Measurements from ENCODE around the gene ACADSB.

The ACADSB gene

DNA sequence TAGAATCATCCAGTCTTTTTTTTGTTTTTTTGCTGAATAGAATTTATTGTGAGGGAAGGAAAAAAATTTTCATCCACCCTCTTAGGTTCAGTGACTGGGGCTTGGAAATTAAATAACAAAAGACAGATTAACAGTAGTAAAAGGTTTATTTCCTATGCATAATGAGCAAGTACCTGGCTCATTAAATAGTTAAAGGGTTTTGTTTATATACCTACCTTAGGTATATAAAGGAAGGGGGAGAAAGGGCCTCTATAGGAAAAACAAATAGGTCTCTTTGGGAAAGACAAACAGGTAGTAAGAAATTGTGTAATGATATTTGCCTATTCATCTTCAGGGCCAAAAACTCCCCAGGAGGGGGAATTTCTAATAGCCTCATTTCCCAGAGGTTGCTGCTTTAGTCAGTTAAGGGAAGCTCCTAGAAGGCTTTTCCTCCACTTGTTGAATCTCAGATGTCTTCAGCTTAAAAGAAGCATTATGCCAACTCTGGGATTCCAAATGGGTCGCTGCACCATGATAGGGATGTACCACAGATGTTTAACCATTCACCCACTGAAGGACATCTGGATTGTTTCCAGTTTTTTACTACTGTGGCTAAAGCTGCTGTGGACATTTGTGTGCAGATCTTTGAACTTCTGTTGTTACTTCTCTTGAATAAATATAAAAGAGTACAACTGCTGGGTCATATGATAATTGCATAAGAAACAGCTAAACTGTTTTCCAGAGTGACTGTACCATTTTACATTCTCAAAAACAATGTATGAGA, 11.3 kb downstream of the ACADSB start:
- TF ChIP-seq, protein P1, sequence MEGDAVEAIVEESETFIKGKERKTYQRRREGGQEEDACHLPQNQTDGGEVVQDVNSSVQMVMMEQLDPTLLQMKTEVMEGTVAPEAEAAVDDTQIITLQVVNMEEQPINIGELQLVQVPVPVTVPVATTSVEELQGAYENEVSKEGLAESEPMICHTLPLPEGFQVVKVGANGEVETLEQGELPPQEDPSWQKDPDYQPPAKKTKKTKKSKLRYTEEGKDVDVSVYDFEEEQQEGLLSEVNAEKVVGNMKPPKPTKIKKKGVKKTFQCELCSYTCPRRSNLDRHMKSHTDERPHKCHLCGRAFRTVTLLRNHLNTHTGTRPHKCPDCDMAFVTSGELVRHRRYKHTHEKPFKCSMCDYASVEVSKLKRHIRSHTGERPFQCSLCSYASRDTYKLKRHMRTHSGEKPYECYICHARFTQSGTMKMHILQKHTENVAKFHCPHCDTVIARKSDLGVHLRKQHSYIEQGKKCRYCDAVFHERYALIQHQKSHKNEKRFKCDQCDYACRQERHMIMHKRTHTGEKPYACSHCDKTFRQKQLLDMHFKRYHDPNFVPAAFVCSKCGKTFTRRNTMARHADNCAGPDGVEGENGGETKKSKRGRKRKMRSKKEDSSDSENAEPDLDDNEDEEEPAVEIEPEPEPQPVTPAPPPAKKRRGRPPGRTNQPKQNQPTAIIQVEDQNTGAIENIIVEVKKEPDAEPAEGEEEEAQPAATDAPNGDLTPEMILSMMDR (conservative IDR thresholded peaks at IDR 0.05; ENCODE audit: low read depth, low read length) = no peak
- no peak overlapping the region for H3K4me3 ChIP-seq (ENCODE audit: low read length)
- no peak for DNase-seq (ENCODE audit: low read depth)

DNA sequence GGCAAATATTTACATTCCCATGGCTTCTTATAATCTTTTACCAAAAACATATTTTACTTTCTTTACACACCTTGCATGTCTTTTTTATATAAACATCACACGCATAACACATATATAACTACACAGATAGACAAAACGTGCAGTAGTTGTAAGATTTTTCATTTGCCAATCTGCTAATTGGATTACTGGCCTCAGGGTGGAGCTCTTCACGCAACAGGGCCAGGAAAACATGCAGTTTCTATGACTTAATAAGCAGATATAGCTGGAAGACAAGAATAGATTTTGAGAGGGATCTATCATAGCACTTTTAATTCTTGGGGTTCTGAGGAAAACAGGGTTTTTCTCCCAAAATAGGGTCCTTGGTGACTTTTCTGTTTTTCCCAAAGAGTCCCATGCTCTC, 12.7 kb downstream of the ACADSB start:
- TF ChIP-seq, protein P1 (conservative IDR thresholded peaks at IDR 0.05; ENCODE audit: low read depth, low read length) = peak; percentile 69
- no peak overlapping the region for H3K4me3 ChIP-seq (ENCODE audit: low read length)
- DNase-seq (ENCODE audit: low read depth) = no peak

DNA sequence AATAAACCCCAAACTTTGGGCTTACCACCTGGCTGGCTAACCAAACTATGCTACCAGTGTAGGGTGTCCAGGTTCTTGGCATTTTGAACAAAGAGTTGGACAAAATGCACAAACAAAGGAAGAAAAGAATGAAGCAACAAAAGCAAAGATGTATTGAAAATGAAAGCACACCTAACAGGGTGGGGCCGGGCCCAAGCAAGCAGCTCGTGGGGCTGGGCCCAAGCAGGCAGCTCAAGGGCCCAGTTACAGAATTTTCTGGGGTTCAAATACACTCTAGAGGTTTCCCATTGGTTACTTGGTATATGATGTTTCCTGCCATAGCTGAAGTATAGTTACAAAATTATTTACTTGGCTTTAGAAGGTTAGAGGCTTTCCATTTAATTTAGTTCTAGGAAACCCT, 15.7 kb downstream of the ACADSB start:
- DNase-seq (ENCODE audit: low read depth) = no peak
- TF ChIP-seq, protein P1 (conservative IDR thresholded peaks at IDR 0.05; ENCODE audit: low read depth, low read length) = no peak
- H3K4me3 ChIP-seq (ENCODE audit: low read length) = no peak overlapping the region

DNA sequence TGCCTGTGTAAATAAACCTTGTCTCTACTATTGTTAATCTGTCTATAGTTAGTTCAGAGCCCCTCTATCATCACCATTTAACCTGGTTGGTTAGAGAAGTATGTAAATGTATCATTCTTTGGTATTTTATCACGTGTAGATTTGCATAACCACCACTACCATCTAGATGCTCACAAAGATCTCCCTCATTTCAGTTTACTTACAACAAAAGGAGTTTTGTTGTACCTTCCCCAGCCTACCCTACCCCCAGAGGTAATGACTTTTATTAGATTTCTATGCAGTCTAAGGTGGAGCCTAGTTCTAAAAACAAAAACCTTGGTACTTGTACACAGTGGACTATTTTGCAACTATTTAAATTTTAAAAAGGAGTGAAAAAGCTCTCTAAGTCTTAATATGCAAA, 17.5 kb downstream of the ACADSB start:
- no peak overlapping the region for H3K4me3 ChIP-seq (ENCODE audit: low read length)
- DNase-seq (ENCODE audit: low read depth) = no peak
- TF ChIP-seq, protein P1 (conservative IDR thresholded peaks at IDR 0.05; ENCODE audit: low read depth, low read length) = no peak

DNA sequence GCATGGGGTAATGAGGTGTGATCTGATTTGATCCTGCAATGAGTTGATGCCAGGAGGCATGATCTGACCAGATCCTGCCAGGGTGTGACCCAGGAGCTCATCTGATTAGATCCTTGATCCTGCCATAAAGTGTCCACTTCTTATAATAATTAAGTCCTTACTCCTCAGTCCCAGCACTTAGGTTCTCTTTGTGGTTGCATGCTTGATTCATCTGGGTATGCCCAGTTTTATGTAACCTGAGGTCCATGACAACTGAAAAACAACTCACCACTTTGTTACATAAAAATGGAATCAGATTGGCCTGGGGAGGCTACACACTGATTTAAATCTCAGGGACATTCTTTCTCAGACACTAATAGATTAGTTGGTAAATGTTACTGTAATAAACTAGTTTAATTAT, 19.1 kb downstream of the ACADSB start:
- no peak overlapping the region for H3K4me3 ChIP-seq (ENCODE audit: low read length)
- TF ChIP-seq, protein P1 (conservative IDR thresholded peaks at IDR 0.05; ENCODE audit: low read depth, low read length) = no peak
- no peak for DNase-seq (ENCODE audit: low read depth)

DNA sequence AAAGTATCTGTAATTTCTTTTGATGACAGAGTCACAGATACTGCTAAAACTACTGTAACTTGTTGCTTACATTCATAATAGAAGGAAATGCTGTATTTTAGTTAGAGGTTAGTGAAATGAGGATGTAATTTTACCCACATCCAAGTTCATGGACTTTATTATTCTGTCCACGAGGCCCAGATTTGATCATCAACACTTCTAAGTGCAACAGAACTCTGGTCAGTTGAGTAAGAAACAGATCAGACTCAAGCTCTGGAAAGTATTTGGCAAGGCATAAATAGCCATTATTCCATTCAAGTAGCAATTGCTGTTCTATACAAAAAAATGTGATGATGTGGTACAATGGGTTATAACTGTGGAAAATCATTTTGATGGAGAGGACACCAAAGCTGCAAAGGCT, 22.3 kb downstream of the ACADSB start:
- no peak overlapping the region for H3K4me3 ChIP-seq (ENCODE audit: low read length)
- DNase-seq (ENCODE audit: low read depth) = no peak
- TF ChIP-seq, protein P1 (conservative IDR thresholded peaks at IDR 0.05; ENCODE audit: low read depth, low read length) = no peak

DNA sequence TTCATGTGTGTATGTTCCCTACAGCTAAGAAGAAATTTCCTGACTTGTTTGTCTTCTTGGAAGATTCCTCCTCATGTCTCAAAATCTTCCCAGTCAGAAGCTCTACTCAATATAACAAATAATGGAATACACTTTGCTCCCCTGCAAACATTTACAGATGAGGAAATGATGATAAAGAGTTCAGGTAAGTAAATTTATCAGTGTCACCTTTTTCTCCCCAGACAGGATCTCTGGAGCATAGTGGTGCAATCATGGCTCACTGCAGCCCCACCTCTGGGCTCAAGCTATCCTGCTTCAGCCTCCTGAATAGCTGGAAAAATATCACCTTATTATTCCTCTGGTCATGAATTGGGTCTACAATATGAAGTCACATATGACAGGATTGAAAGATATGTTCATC, 25.5 kb downstream of the ACADSB start:
- H3K4me3 ChIP-seq (ENCODE audit: low read length) = no peak overlapping the region
- DNase-seq (ENCODE audit: low read depth) = no peak
- TF ChIP-seq, protein P1 (conservative IDR thresholded peaks at IDR 0.05; ENCODE audit: low read depth, low read length) = no peak
